Cardiac muscle cell (in vitro differentiated cells and primary cell): Measurements from ENCODE around the gene SMAD4. TPM values are rescaled to one million over a fixed set of nuclear protein-coding genes. Genes with fewer than 3 reads are reported as not detected.

Experiments used
- DNase-seq, 2 donors: peaks; one replicate each; pipeline versions ENCODE4 v3.0.0 to v3.0.0-alpha.2; 2010 to 2017; ENCODE audit warnings: low read depth in 1 of 2, low spot score in 1 of 2
- H3K27ac ChIP-seq: fragments of 200-600 bp; sonication (generic); 2 replicates; pipeline ENCODE4 v1.5.1; 2016
- H3K27me3 ChIP-seq: fragments of 200-600 bp; sonication (generic); 2 replicates; pipeline ENCODE4 v1.6.0; 2016; ENCODE audit warnings: control low read depth
- H3K36me3 ChIP-seq: fragments of 200-600 bp; sonication (generic); 2 replicates; pipeline ENCODE4 v1.5.1; 2016; ENCODE audit warnings: control low read depth
- H3K4me1 ChIP-seq: fragments of 200-600 bp; sonication (generic); 2 replicates; pipeline ENCODE4 v1.8.1; 2017; ENCODE audit warnings: low read depth, mild to moderate bottlenecking, mixed run types
- H3K4me3 ChIP-seq: fragments of 200-600 bp; sonication (generic); 2 replicates; pipeline ENCODE4 v1.5.1; 2016; ENCODE audit warnings: mild to moderate bottlenecking
- H3K9me3 ChIP-seq: fragments of 200-600 bp; sonication (generic); 2 replicates; pipeline ENCODE4 v1.5.1; 2017; ENCODE audit warnings: low read depth, mild to moderate bottlenecking, control low read depth
- polyA plus RNA-seq: library from polyadenylated mRNA; unstranded; fragments of >200 nt; fragmentation: Nextera tagmentation; extraction: Ambion mirVana; gene quantifications from 2 replicates; pipeline ENCODE4 v1.2.1, GENCODE V29; 2016
- total RNA-seq: library from RNA; depleted of rRNA; stranded (reverse); fragments of >200 nt; gene quantifications from 2 replicates; pipeline ENCODE4 v1.2.3, GENCODE V29; 2016
- TF ChIP-seq, protein P1 (sequence below): IDR thresholded peaks from 2 replicates; pipeline ENCODE4 v1.5.1; 2012; ENCODE audit warnings: low read depth, mild to moderate bottlenecking, low read length

Gene SMAD4
- total and polyA plus RNA-seq, 2 experiments from 2014 or later = 72.4 to 75.5 TPM

DNA sequence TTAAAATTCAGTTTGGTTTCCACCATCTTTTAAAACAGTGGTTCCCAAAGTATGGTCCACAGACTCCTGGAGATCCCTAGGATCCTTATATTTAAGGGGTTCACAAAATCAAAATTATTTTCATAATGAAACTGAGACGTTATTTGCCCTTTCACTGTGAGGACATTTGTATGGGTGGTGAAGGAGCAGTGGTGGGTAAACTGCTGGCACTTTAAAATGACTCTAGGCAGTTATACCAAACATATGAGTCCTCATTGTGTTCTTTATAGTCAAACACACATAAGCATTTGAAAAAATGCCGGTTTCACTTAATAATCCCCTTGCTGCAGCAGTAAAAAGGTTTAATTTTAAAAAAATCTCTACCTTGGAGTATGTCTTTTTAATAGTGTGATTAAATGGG is 7.2 kb downstream of the SMAD4 start:
- TF ChIP-seq, protein P1, sequence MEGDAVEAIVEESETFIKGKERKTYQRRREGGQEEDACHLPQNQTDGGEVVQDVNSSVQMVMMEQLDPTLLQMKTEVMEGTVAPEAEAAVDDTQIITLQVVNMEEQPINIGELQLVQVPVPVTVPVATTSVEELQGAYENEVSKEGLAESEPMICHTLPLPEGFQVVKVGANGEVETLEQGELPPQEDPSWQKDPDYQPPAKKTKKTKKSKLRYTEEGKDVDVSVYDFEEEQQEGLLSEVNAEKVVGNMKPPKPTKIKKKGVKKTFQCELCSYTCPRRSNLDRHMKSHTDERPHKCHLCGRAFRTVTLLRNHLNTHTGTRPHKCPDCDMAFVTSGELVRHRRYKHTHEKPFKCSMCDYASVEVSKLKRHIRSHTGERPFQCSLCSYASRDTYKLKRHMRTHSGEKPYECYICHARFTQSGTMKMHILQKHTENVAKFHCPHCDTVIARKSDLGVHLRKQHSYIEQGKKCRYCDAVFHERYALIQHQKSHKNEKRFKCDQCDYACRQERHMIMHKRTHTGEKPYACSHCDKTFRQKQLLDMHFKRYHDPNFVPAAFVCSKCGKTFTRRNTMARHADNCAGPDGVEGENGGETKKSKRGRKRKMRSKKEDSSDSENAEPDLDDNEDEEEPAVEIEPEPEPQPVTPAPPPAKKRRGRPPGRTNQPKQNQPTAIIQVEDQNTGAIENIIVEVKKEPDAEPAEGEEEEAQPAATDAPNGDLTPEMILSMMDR = no peak
- peaks cover 19% of the 10 kb centered on the region for H3K4me1 ChIP-seq
- peak overlapping the region; percentile 13 for H3K27ac ChIP-seq
- H3K9me3 ChIP-seq = no peaks in the 10 kb centered on the region
- no peaks in the 10 kb centered on the region for H3K36me3 ChIP-seq
- H3K4me3 ChIP-seq = no peak overlapping the region
- H3K27me3 ChIP-seq = no peaks in the 10 kb centered on the region
- DNase-seq = no peak

DNA sequence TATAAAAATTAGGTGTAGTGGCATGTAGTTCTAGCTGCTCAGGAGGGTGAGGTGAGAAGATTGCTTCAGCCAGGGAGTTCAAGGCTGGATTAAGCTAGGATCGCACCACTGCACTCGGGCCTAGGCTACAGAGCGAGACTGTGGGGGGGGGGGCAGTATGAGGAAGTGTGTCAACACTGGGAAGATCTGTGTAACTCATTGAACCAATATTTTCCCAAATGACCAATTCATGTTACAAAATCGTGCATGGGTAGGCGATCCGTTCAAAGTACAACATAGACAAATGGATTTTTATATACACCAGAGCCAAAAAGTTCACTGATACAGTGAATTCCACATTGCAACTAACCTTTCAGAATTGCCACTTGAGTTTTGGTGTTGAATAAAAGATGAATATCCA is 8.1 kb downstream of the SMAD4 start:
- no peak for DNase-seq
- TF ChIP-seq, protein P1 = no peak
- Histone ChIP-seq H3K4me1 (peaks cover 13% of the 10 kb centered on the region), H3K27me3 (no peaks in the 10 kb centered on the region), H3K4me3 (no peak overlapping the region), H3K36me3 (no peaks in the 10 kb centered on the region), H3K27ac (peak overlapping the region; percentile 13), H3K9me3 (no peaks in the 10 kb centered on the region)

DNA sequence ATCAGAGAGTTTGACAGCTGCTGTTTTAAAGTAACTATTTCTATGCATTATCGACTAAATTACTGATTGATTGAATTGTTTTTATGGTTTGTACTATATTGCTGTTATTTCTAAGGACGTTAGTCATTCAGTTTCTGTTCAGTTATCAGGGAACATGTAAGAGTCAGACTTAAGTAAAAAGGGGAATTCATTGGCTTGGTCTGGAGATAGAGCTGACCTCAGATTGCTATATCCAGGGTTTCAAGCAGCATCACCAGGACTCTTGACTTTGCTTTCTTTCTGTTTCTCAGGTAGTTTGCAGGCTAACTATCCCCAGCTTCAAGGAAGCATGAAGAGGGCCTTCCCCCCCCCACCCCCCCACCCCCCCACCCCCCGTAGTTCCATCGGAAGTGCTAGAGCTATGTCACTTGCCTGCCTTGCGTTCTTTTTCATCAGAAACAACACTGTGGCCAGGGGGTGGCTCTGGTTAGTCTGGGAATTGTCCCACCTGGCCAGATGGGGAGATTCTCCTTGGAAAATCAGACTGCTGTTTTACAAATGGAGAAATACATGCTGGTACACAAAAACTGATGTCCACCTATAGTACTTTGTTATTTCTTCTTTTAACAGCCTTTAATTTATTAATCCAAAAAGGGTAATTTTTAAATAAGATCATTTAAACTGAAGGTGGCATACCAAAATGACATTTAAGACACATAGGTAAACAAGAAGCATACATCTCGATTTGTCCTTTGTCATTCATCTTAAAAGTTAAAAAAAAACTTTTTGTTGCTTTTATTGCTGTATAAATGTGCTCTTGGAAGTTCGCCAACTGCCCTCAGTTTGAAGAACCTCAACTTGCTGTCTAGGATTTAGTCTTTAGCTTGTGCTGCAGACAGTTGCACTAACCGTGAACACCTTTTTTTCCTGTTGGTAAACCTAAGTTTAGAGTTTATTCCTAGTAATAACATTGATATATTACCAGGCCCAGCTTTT is 9.4 kb downstream of the SMAD4 start:
- no peak overlapping the region for H3K4me3 ChIP-seq
- peaks cover 13% of the 10 kb centered on the region for H3K4me1 ChIP-seq

DNA sequence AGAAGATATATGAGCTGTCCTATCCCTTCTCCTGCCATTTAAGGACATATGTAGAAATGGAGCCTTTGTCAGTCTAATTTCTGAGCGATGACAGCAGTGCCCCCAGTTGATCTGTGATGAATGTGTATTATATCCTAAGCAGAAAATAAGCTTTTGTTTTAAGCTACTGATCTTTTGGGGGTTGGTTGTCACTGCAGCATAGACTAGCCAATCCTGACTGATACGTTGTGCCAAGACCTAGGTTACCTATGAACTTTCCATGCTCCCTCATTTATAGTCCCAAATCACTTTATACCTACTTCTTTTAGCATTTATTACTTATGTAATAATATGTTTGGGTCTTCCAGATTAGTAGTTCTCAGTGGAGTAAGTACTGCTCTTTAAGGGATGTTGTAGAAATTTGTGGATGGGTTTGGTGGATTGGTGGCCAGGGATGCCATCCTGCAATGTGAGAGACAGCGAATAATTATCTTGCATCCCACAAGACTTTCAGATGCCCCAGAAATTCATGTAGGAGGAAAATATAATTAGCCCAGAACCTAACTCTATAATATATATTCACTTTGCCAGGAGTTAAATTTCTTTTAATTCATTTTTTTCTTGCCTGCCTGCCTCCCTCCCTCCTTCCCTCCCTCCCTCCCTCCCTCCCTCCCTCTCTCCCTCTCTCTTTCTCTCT is 11.8 kb downstream of the SMAD4 start:
- peak overlapping the region; percentile 35 for H3K27ac ChIP-seq
- no peaks in the 10 kb centered on the region for H3K27me3 ChIP-seq
- H3K9me3 ChIP-seq = no peaks in the 10 kb centered on the region
- H3K36me3 ChIP-seq = no peaks in the 10 kb centered on the region
- DNase-seq = no peak
- TF ChIP-seq, protein P1 = no peak
- no peak overlapping the region for H3K4me3 ChIP-seq
- H3K4me1 ChIP-seq = peaks cover 28% of the 10 kb centered on the region

More for the DNA sequence above, 9.4 kb downstream of the SMAD4 start:
- Histone ChIP-seq H3K36me3 (no peaks in the 10 kb centered on the region), H3K27ac (peak overlapping the region; percentile 38), H3K27me3 (no peaks in the 10 kb centered on the region), H3K9me3 (no peaks in the 10 kb centered on the region)
- peak in 1 of 2 donors; percentile 45 for DNase-seq
- TF ChIP-seq, protein P1 = no peak

DNA sequence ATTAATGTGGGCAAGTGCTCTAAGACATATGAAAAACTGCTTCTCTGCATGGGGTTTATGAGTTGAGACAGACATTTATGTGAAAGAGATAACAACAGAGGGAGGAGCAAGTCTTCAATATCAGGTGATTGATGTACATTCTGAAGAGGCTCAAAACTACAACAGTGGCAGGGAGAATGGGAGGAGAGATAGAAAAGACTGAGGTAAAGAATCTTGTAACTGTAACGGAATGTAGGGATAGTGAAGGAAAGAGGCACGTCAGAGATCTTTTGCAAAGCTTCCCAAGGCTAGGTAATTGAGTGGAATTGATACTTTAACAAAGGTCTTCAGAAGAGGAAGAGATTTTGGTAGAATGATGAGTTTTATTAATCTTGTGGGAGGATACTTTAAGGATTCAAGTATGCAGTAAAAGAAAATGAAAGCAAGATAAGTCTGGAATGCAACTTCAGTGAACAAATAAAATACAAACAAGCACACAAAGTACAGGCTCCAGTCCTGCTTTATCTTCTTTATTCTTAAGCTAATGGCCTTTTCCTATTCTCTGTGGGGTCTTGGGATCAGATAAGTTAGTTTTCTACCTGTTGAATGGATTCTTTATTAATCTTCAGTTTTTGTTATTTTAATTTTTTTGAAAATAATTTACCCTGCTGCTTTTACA is 15.0 kb downstream of the SMAD4 start:
- TF ChIP-seq, protein P1 = no peak
- peaks cover 21% of the 10 kb centered on the region for H3K4me1 ChIP-seq
- peaks cover 16% of the 10 kb centered on the region for H3K36me3 ChIP-seq
- H3K27ac ChIP-seq = peak overlapping the region; percentile 64
- H3K27me3 ChIP-seq = no peaks in the 10 kb centered on the region
- H3K9me3 ChIP-seq = no peaks in the 10 kb centered on the region
- no peak overlapping the region for H3K4me3 ChIP-seq
- peak in 1 of 2 donors; percentile 14 for DNase-seq
